ENCODE data around the gene BMF.
A peak's percentile ranks its signal among the peaks of the same experiment; 100 is the strongest.

BMF gene

DNA sequence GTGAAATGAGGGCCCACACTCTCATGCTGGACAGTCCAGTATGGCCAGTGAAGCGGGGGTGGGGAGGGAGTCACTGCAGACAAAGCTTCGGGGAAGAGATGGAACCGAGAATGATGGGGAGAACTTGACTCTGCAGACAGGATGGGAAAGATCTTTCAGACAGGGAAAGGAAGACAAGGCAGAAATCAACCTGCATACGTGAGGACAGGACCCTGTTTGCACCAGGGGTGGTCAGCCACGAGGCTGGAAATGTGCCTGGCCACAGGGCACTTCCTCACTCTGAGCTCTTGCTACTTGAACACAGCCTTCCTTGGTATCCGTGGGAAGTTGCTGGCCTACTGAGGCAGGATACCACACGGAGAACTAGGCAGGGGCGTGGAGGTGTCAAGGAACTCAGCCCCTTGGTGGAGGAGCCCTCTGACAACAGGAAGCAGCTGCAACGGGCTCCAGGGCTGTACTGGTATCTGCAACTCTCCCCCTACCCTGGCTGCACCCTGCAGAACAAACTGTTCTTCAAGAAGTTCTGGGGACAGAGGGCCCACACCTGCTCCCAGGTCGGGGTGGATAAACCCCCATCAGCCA lies 60.4 kb downstream of the BMF start:
- no peak for DNase-seq (ENCODE audit: low read depth)

DNA sequence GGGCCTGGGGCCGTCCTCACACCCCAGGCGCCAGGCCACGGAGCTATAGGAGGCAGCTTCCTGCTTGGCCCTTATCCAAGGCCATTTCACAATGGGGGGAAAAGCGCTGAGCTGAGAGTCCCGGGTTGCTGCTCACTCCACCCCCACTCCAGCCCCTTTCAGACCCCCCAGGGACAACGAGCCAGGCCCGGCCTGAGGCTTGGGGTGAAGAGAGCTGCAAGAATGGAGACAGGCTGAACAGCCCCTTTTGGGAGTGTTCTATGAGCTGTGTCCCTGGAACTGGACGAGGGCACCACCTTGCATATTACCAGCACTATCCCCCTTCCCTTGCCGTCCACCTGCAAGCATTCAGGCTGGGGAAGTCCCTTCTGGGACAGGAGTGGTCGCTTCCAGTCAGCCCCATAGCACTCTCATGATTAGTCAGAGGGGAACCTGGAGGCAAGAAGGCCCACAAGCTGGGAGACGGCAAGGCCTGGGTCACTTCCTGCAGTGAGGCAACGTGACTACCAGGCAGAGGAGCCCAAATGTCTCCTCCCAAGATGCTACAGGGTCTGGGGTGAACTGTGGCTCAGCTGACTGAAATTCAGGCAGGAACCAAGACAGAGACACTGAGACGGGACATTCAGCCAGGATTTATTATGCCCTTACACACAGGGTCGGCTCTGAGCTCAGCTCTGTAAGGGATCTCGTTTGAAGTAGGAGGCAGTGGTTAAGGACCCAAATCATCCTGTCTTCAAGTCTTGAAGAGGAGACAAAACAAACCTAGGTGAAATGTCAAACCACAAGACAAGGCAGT lies 61.1 kb downstream of the BMF start:
- peak; percentile 32 for DNase-seq (ENCODE audit: low read depth)

- peak; percentile 72 for DNase-seq (ENCODE audit: low read depth)
Measured at GRCh38 chr15:40046721-40047414, 61.8 kb downstream of the BMF start.

DNA sequence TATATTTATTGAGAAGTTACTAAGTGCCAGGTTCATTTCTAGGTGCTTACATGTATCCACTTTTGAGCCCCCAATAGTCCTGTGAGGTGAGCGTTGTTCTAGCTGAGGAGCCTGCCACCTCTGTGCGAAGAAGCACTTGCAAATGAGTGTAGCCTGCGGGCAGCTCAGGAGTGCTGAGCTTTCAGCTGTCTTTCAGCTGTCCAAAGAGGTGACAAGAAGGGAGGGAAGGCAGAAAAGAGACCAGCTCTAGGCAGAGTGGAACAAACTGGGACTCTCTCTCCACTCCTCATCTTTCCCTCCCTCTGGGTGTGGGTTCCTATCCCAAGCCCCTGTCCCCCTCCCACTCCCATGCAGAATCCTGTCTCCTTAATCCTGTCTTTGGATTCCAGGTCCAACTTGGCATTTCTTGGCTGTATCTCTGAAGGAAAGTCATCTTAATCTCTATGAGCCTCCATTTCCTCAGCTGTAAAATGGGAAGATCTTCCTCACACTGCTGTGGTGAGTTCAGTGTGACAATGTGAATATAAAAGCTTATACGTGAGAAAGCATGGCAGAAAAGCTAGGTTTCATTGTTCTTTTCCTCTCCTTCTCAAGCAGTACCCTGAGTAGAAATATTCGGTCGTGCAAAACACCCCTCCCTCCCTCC lies 63.0 kb downstream of the BMF start:
- no peak for DNase-seq (ENCODE audit: low read depth)

GRCh38 chr15:40044717-40045571 lies 63.7 kb downstream of the BMF start:
- DNase-seq (ENCODE audit: low read depth) = peak; percentile 49

DNA sequence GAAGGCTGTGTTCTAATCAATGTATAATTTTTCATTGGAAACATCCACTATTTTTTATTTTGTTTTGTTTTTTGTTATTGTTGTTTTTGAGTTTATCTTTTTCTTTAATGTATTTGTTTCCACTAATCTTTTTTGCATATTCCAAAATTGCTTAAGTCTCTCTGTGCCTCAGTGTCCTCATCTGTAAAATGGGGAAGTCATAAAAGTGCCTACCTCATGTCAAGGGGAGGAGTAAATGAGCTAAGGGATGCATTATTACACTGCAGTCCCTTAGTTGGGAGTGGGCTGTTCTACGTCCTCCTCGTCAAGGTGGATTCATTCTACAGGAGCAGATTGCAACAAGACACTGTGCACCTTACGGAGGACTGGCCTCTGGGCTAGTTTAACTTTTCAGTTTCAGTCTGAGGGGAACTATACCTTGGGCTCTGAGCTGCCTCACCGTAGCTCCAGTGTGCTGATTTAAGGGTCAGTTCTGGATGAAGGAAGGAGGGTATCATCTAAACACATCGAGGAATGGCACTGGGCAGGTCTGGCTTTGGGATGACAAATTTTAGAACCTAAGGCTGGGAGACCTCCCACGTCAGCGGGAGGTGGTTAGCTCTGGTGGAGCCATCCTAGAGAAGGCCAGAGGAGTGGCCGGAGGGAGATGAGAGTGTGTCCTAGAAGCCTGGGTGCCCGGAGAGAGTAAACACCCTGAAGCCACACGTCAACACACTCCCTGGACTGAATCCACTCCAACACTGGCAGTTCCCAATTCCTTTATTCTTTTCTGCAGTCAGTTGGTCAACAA lies 64.6 kb downstream of the BMF start:
- DNase-seq (ENCODE audit: low read depth) = no peak

DNA sequence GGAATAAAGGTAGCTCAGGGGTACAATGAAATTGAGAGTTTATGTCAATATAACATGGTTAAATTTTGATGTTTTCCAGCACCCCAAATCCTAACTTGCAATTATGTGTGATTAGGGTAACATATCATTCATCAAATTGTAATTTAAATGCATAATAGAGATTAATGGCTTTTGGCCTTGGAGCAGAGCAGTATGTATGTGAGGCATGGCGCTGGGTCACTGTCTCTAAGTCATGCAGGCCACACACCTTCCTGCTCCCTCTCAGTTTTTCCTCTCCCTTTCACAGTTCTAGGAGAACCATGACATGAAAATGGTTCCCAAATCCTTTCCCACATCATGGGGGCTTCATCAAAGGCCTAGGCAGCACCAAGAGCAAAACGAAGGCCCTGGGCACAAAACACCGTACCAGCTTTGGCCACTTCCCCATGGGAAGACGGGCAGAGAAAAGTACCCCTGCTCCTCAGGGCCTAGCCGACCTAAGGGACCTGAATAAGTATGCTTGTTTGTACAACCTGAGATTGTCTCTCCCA lies 65.8 kb downstream of the BMF start:
- DNase-seq (ENCODE audit: low read depth) = no peak

- no peak for DNase-seq (ENCODE audit: low read depth)
Measured at GRCh38 chr15:40040770-40041169, 67.9 kb downstream of the BMF start.

GRCh38 chr15:40040293-40040635 lies 68.4 kb downstream of the BMF start:
- no peak for DNase-seq (ENCODE audit: low read depth)

GRCh38 chr15:40038638-40039543 lies 69.8 kb downstream of the BMF start, which contains the start of gene SRP14:
Gene SRP14, minus strand, starts transcription at chr15:40039181. Its CDS starts 65 bp downstream, at chr15:40039116.
- peak; percentile 71 for DNase-seq (ENCODE audit: low read depth)

GRCh38 chr15:40038275-40038637 lies 70.4 kb downstream of the BMF start:
- DNase-seq (ENCODE audit: low read depth) = no peak
